Omental fat pad (tissue), 4 donors: ENCODE data around the gene BEAN1. TPM values are rescaled to one million over a fixed set of nuclear protein-coding genes. Genes with fewer than 3 reads are reported as not detected.

Source experiments
- ATAC-seq: fragments of 150-250 bp; one replicate; pipeline ENCODE4 v1.9.1; 2016; ENCODE audit warnings: mild to moderate bottlenecking, moderate library complexity; ENCODE audit not compliant: low FRiP score
- DNase-seq: peaks from one replicate; pipeline ENCODE4 v3.0.0-alpha.2; 2019; ENCODE audit warnings: low spot score
- CTCF ChIP-seq, 3 donors: fragments of 450-650 bp; IDR thresholded peaks; one replicate each; pipeline ENCODE4 v1.5.1; 2016 to 2017; ENCODE audit warnings: antibody characterized with exemption in 3 of 3, mild to moderate bottlenecking in 3 of 3, moderate library complexity in 2 of 3
- total RNA-seq, 4 donors: library from RNA; depleted of rRNA; stranded (reverse); fragments of >200 nt; gene quantifications; one replicate each; pipeline ENCODE4 v1.1.0, GENCODE V29; 2016

The BEAN1 gene
- total RNA-seq, 4 donors from 2014 or later, result 0.94 to 2.2 (median 1.3) TPM; not detected in 1

DNA sequence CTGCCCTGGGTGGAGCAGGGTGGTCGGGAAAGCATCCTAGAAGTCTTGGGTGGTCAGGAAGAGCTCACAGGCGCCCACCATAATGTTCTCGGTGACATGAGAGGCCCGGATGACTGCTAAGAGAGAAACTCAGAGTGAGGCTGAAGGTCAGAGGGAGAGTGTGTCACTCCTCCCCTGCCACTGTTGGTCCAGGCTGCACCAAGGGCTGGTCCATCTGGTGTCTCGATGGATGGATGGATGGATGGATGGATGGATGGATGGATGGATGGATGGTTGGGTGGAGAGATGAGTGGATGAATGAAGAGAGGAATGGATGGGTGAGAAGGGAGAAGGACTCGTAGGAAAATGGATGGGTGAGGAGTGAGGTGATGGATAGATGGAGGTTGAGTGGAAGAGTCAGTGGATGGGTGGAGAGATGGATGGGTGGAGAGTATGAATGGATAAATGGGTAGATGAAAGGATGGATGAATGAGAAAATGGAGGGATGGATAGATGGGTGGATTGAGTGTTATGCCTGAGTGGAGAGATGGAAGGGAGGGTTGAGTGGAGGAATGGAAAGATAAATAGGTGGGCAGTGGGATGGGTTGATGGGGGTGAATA, 43.0 kb downstream of the BEAN1 start:
- TF ChIP-seq CTCF (IDR thresholded peaks at IDR 0.05), result no peak
- DNase-seq, result no peak
- no peak for ATAC-seq

GRCh38 chr16:66470556-66470955, 43.5 kb downstream of the BEAN1 start:
- TF ChIP-seq CTCF (IDR thresholded peaks at IDR 0.05), result no peak
- DNase-seq, result no peak
- no peak for ATAC-seq

DNA sequence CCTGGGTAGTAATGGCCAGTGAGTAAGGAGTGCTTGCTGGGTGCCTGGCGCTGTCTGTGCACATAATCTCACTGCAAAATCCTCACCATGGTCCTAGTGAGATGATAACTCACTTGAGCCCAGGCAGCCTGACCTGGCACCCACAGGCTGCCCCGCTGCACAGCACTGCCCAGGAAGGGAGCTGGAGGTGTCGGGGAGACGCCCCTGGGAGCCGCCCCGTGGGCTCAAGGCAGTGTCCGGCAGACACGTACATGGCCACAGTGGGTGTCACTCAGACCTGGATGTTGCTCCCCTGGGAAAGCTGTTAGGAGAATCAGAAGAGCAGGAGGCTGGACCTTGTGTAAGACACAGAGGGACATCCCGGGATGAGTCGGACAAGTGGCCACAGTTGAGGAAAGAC, 44.2 kb downstream of the BEAN1 start:
- DNase-seq, result no peak
- no peak for TF ChIP-seq CTCF (IDR thresholded peaks at IDR 0.05)
- no peak for ATAC-seq

- ATAC-seq (peak; percentile 20), DNase-seq (no peak)
- no peak for TF ChIP-seq CTCF (IDR thresholded peaks at IDR 0.05)
These were observed 44.8 kb downstream of the BEAN1 start for GRCh38 chr16:66471716-66472393.

DNA sequence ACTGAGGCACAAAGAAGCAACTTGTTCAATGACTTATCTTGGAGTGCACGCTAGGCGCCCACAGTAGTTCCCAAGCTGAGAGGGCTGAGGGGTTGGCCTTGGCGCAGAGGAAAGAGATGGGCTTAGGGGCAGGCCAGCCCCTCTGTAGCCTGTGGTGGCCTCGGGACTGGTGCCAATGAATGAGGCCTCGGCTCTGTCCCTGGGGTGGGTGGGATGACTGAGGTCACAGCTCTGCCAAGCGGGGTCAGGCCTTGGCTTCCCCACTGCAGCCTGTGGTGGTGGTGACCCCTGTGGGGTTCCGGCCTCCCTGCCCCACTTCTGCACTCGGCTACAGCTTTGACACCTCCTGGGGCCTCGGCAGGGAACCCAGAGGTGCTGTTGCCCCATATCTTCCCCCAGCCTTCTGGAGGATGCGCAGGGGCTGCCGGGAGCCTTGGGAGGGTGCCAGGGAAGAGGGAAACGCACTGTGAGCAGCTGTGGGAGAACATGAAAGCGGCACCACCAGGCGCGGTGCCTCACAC, 46.0 kb downstream of the BEAN1 start:
- DNase-seq, result no peak
- ATAC-seq, result no peak
- TF ChIP-seq CTCF (IDR thresholded peaks at IDR 0.05), result no peak

GRCh38 chr16:66473654-66474519, 46.8 kb downstream of the BEAN1 start:
- TF ChIP-seq CTCF (IDR thresholded peaks at IDR 0.05), result no peak
- ATAC-seq, result no peak
- no peak for DNase-seq
